K562 (cell line): Measurements from ENCODE around the gene B2M. TPM values are rescaled to one million over a fixed set of nuclear protein-coding genes. Genes with fewer than 3 reads are reported as not detected.
A peak's percentile ranks its signal among the peaks of the same experiment; 100 is the strongest.

Source experiments
- ATAC-seq: fragments of 200-7000 bp; cut with Tn5 transposase; 3 replicates; pipeline ENCODE4 v1.9.1; 2020; ENCODE audit warnings: moderate library complexity
- BruUV-seq: library from RNA; stranded (reverse); fragments of 400-500 nt; replicated peaks from 2 replicates; lab custom pipeline; 2021; lab: Mats Ljungman, UMichigan
- CTCF ChIA-PET: fragments of 300-600 bp; formaldehyde crosslinking; extraction: SDS; loops from one replicate; lab custom pipeline; 2021; ENCODE audit warnings: low intra/inter-chr PET ratio; lab: Yijun Ruan, JAX
- POLR2A ChIA-PET: fragments of 300-600, 350-650 bp; sonication (Branson Sonifier 250); formaldehyde crosslinking; extraction: SDS; loops from one replicate; lab custom pipeline; 2021; ENCODE audit warnings: antibody characterized with exemption, inconsistent platforms; lab: Yijun Ruan, JAX
- DNase-seq, 4 experiments: peaks; one replicate each; pipeline versions ENCODE4 v3.0.0 to v3.0.0-alpha.2; 2011 to 2018; ENCODE audit warnings: low spot score in 3 of 4, mixed read lengths in 3 of 4; ENCODE audit errors: extremely low read depth in 1 of 4
- FAIRE-seq: peaks from 2 replicates; lab custom pipeline; 2011; peaks lifted over from hg19 to GRCh38; lab: Jason Lieb, UNC
- H2AFZ ChIP-seq: 2 replicates; pipeline ENCODE4 v1.6.0; 2011; ENCODE audit warnings: low read depth, low read length, control low read depth, inconsistent platforms
- H3K27ac ChIP-seq: fragments of 200-600 bp; 3 replicates; pipeline ENCODE4 v1.8.0; 2011; ENCODE audit warnings: low read depth, mild to moderate bottlenecking, control low read depth, inconsistent platforms, low read length, moderate library complexity, mixed read lengths; ENCODE audit errors: extremely low read depth
- H3K27me3 ChIP-seq, 2 experiments: fragments of 300-600 bp in 1 of 2; 2 replicates in 1 of 2; 3 replicates in 1 of 2; pipeline versions ENCODE4 v1.6.0 to v1.8.0; 2011; ENCODE audit warnings: inconsistent platforms in 2 of 2, low read length in 2 of 2, mild to moderate bottlenecking in 1 of 2, mixed read lengths in 1 of 2, moderate library complexity in 1 of 2; ENCODE audit not compliant: control insufficient read depth in 2 of 2, insufficient read depth in 2 of 2
- H3K36me3 ChIP-seq: fragments of 300-600 bp; 3 replicates; pipeline ENCODE4 v1.8.0; 2011; ENCODE audit warnings: mild to moderate bottlenecking, low read length, inconsistent platforms; ENCODE audit not compliant: control insufficient read depth, insufficient read depth
- H3K4me1 ChIP-seq, 2 experiments: fragments of 200-600 bp in 1 of 2; replicated peaks in 1 of 2; 2 replicates in 1 of 2; 3 replicates in 1 of 2; pipeline versions ENCODE4 v1.5.1 to v1.8.0; 2011; ENCODE audit warnings: inconsistent platforms in 2 of 2, low read length in 2 of 2, mild to moderate bottlenecking in 1 of 2, mixed read lengths in 1 of 2, moderate library complexity in 1 of 2; ENCODE audit not compliant: control insufficient read depth in 2 of 2, insufficient read depth in 2 of 2
- H3K4me2 ChIP-seq: 2 replicates; pipeline ENCODE4 v1.6.1; 2011; ENCODE audit warnings: low read length, control low read depth, inconsistent platforms, mixed read lengths; ENCODE audit not compliant: insufficient read depth
- H3K4me3 ChIP-seq: fragments of 200-600 bp; sonication (generic), shearing (Covaris generic); 2 replicates; pipeline ENCODE4 v1.5.1; 2016; ENCODE audit warnings: control low read depth, inconsistent platforms
- H3K79me2 ChIP-seq: fragments of 200-600 bp; 3 replicates; pipeline ENCODE4 v1.8.0; 2011; ENCODE audit warnings: low read length, inconsistent platforms; ENCODE audit not compliant: control insufficient read depth, insufficient read depth
- H3K9ac ChIP-seq, 2 experiments: 2 replicates each; pipeline versions ENCODE4 v1.6.0 to v1.6.1; 2011; ENCODE audit warnings: low read depth in 2 of 2, low read length in 2 of 2, control low read depth in 1 of 2, inconsistent platforms in 1 of 2, mild to moderate bottlenecking in 1 of 2, mixed read lengths in 1 of 2; ENCODE audit not compliant: insufficient read depth in 1 of 2
- H3K9me1 ChIP-seq: one replicate; pipeline ENCODE4 v1.6.0; 2011; ENCODE audit warnings: inconsistent platforms, mild to moderate bottlenecking, low read length, moderate library complexity; ENCODE audit not compliant: control insufficient read depth, insufficient read depth
- H3K9me3 ChIP-seq: replicated peaks from 2 replicates; pipeline ENCODE4 v1.5.1; 2011; ENCODE audit warnings: low read depth, low read length, inconsistent platforms; ENCODE audit not compliant: control insufficient read depth, insufficient read depth
- H4K20me1 ChIP-seq: replicated peaks from 2 replicates; pipeline ENCODE4 v1.6.1; 2011; ENCODE audit warnings: low read length, inconsistent platforms, mixed read lengths; ENCODE audit not compliant: control insufficient read depth, insufficient read depth
- HDAC6 ChIP-seq: IDR thresholded peaks from 2 replicates; pipeline ENCODE4 v1.6.1; 2012; ENCODE audit warnings: low read depth, mild to moderate bottlenecking, control low read depth, inconsistent platforms, low read length, moderate library complexity
- NR2C2 ChIP-seq, 2 experiments: fragments of 200-800 bp in 1 of 2; sonication (Bioruptor generic) in 1 of 2; sonication (generic) in 1 of 2; formaldehyde crosslinking in 1 of 2; IDR thresholded peaks; 2 replicates each; pipeline versions ENCODE4 v1.6.1 to v1.8.0; 2016 to 2022; ENCODE audit warnings: mild to moderate bottlenecking in 1 of 2, missing compliant biosample characterization in 1 of 2, missing genetic modification characterization in 1 of 2, missing genetic modification reagents in 1 of 2
- RAD21 ChIP-seq, 2 experiments: fragments of 250-450 bp in 1 of 2; fragments of 450-650 bp in 1 of 2; sonication (Bioruptor Pico) in 1 of 2; formaldehyde crosslinking in 1 of 2; IDR thresholded peaks in 1 of 2; conservative IDR thresholded peaks in 1 of 2; 2 replicates each; pipeline versions ENCODE4 v1.4.0 to v1.8.0; 2020 to 2022; ENCODE audit warnings: mild to moderate bottlenecking in 2 of 2, moderate library complexity in 1 of 2
- THRAP3 ChIP-seq: fragments of 450-650 bp; IDR thresholded peaks from 2 replicates; pipeline ENCODE4 v1.6.1; 2016; ENCODE audit warnings: mild to moderate bottlenecking, inconsistent platforms, borderline replicate concordance
- ZC3H8 ChIP-seq: fragments of 450-650 bp; IDR thresholded peaks from 2 replicates; pipeline ENCODE4 v1.6.1; 2017
- ZNF695 ChIP-seq: fragments of 450-650 bp; formaldehyde crosslinking; IDR thresholded peaks from 2 replicates; pipeline ENCODE4 v1.4.0; 2020; ENCODE audit warnings: mild to moderate bottlenecking, moderate library complexity
- ZNF75A ChIP-seq: fragments of 450-650 bp; formaldehyde crosslinking; IDR thresholded peaks from 2 replicates; pipeline ENCODE4 v1.4.0; 2020; ENCODE audit warnings: mild to moderate bottlenecking
- WGBS: fragments of 100-300 bp; shearing (Covaris generic); methylation state at CpG from one replicate; pipeline ENCODE4 v1.1.6; 2016; ENCODE audit warnings: low coverage, mixed read lengths; ENCODE audit not compliant: insufficient coverage; ENCODE audit errors: missing lambda C conversion rate; 5-methylcytosine and 5-hydroxymethylcytosine counted together
- in situ Hi-C: fragments of 300-500 bp; cut with MboI; formaldehyde crosslinking; loops from 4 replicates; pipeline ENCODE4 v1.15.0; 2018; ENCODE audit warnings: inconsistent platforms, mixed read lengths
- intact Hi-C: fragments of 100-400 bp; cut with micrococcal nuclease; formaldehyde crosslinking; loops from 2 replicates; pipeline ENCODE4 v1.14.2; 2022
- polyA plus RNA-seq, 8 experiments: library from polyadenylated mRNA; depleted of rRNA in 4 of 8; stranded (reverse) in 5 of 8; unstranded in 3 of 8; fragments of >200 nt; fragmentation: Nextera tagmentation in 2 of 8; fragmentation: Illumina TruSeq in 1 of 8; extraction: Ambion mirVana in 2 of 8; extraction: Trizol in 1 of 8; gene quantifications; 2 replicates each; pipeline versions ENCODE4 v1.2.1 to v1.2.3, GENCODE V29; 2011 to 2014; ENCODE audit warnings: inconsistent platforms in 1 of 8, missing spikeins in 1 of 8
- total RNA-seq, 7 experiments: library from RNA; depleted of rRNA in 6 of 7; stranded (reverse); fragments of >200 nt in 6 of 7; fragmentation: Illumina TruSeq in 2 of 7; extraction: Trizol in 2 of 7; gene quantifications; 2 replicates each; pipeline versions ENCODE4 v1.2.1 to v1.2.3, GENCODE V29; 2011 to 2021; ENCODE audit warnings: low replicate concordance in 1 of 7
- TF ChIP-seq, protein P1 (sequence below): fragments of 450-650 bp; formaldehyde crosslinking; IDR thresholded peaks from 2 replicates; pipeline ENCODE4 v1.4.0; 2022; ENCODE audit warnings: mild to moderate bottlenecking, moderate library complexity
- TF ChIP-seq, protein P2 (sequence below): fragments of 450-650 bp; formaldehyde crosslinking; IDR thresholded peaks from 2 replicates; pipeline ENCODE4 v1.4.0; 2020; ENCODE audit warnings: mild to moderate bottlenecking, mixed read lengths
- TF ChIP-seq, protein P3 (sequence below): IDR thresholded peaks from 2 replicates; pipeline ENCODE4 v1.6.1; 2012; ENCODE audit warnings: low read depth, low read length, improper control_type of control experiment, borderline replicate concordance

Gene B2M
- total and polyA plus RNA-seq, 9 of the 15 experiments (the other 6 are each of a cell fraction or from before 2014, with no cell fraction given), result 460 to 3,138 (median 1,032) TPM

DNA sequence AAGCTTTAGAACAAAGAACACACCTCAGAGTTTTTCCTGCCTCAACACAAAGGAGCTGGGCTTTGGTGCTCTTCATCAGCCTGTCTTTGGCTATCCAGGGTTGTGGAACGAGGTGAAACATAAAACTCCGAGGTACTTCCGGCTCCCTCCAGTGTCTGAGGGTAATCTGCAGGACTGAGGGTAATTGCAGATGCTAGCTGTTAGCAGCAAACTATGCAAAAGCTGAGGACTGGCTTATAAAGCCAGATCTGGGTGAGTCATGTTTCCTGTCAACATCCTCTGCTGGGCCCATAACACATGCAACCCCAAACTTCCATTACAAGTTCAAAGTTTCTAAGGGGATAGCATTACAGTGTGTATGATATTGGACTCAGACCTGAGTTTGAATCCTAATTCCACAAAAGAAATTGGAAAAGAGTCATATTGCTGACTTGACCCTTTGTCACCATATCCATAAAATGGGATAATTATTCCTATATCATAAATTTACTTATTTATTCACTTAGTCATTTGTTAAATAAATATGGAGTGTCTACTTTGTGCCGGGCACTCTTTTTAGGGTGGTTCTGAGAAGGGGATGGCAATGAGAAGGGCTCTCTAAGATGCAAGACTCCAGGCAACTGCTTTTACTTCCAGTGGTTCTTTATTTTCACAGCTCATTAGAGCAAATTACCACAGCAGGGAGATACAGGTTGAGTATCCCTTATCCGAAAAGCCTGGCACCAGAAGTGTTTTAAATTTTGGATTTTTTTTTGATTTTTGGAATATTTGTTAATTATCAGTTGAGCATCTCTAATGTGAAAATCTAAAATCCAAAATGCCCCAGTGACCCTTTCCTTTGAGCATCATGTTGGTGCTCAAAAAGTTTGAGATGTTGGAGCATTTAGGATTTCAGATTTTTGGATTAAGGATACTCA, 15.5 kb downstream of the B2M start:
- DNase-seq, result peak; percentile 61 to 87 (median 67)
- Histone ChIP-seq H3K9ac (peak overlapping the region; percentile 11 to 38; a peak in 3 of 4 replicates), H4K20me1 (no peaks in the 10 kb centered on the region), H3K36me3 (no peaks in the 10 kb centered on the region), H3K9me3 (no peaks in the 10 kb centered on the region), H3K4me2 (peak overlapping the region; percentile 30), H3K27ac (peak overlapping the region; percentile 73), H3K9me1 (no peaks in the 10 kb centered on the region), H3K4me1 (peaks cover 20 to 29% of the 10 kb centered on the region in 2 experiments), H3K27me3 (no peaks in the 10 kb centered on the region), H3K4me3 (no peak overlapping the region), H2AFZ (peak overlapping the region; percentile 58), H3K79me2 (no peaks in the 10 kb centered on the region)
- TSS peak; percentile 89 for BruUV-seq
- intact Hi-C loops (loop anchor here (1.0 kb wide), 1 partner anchor 64 kb away; the partner anchor contains the start of gene SPG11), in situ Hi-C loops (no loop called here)
- POLR2A ChIA-PET, result interaction anchor here (0.6 to 10.1 kb wide), 13 partner anchors 9 to 638 kb away, joined by 3 to 136 read pairs (median 5); partner anchors contain the start of genes B2M, PATL2, SPG11 and TRIM69
- CTCF ChIA-PET, result interaction anchor here (0.6 kb wide), 1 partner anchor 103 kb away, joined by 3 read pairs; no protein-coding TSS in a partner anchor
- peak; percentile 72 for ATAC-seq
- WGBS, result 8% methylated on average over 5 of the region's 5 CpGs
- FAIRE-seq, result peak; percentile 99
- TF ChIP-seq THRAP3 (0 out of 2 replicates have a peak, but pooled peaks have one; percentile 50), RAD21 (CRISPR knock-in tag; conservative IDR thresholded peaks at IDR 0.05 in 1 of 2, IDR thresholded peaks at IDR 0.05 in 1 of 2) (peak; percentile 14 to 54; a peak in 2 of 4 replicates), ZNF75A (CRISPR knock-in tag) (0 out of 2 replicates have a peak, but pooled peaks have one; percentile 13), HDAC6 (no peak), NR2C2 (CRISPR knock-in tag; IDR thresholded peaks at IDR 0.05) (no peak), NR2C2 (tag; IDR thresholded peaks at IDR 0.05) (peak; percentile 80), ZC3H8 (peak; percentile 96), ZNF695 (CRISPR knock-in tag) (0 out of 2 replicates have a peak, but pooled peaks have one; percentile 19)
- TF ChIP-seq, protein P1, sequence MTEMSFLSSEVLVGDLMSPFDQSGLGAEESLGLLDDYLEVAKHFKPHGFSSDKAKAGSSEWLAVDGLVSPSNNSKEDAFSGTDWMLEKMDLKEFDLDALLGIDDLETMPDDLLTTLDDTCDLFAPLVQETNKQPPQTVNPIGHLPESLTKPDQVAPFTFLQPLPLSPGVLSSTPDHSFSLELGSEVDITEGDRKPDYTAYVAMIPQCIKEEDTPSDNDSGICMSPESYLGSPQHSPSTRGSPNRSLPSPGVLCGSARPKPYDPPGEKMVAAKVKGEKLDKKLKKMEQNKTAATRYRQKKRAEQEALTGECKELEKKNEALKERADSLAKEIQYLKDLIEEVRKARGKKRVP (CRISPR knock-in tag), result peak; percentile 77
- TF ChIP-seq, protein P2, sequence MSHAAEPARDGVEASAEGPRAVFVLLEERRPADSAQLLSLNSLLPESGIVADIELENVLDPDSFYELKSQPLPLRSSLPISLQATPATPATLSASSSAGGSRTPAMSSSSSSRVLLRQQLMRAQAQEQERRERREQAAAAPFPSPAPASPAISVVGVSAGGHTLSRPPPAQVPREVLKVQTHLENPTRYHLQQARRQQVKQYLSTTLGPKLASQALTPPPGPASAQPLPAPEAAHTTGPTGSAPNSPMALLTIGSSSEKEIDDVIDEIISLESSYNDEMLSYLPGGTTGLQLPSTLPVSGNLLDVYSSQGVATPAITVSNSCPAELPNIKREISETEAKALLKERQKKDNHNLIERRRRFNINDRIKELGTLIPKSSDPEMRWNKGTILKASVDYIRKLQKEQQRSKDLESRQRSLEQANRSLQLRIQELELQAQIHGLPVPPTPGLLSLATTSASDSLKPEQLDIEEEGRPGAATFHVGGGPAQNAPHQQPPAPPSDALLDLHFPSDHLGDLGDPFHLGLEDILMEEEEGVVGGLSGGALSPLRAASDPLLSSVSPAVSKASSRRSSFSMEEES (CRISPR knock-in tag), result no peak
- TF ChIP-seq, protein P3, sequence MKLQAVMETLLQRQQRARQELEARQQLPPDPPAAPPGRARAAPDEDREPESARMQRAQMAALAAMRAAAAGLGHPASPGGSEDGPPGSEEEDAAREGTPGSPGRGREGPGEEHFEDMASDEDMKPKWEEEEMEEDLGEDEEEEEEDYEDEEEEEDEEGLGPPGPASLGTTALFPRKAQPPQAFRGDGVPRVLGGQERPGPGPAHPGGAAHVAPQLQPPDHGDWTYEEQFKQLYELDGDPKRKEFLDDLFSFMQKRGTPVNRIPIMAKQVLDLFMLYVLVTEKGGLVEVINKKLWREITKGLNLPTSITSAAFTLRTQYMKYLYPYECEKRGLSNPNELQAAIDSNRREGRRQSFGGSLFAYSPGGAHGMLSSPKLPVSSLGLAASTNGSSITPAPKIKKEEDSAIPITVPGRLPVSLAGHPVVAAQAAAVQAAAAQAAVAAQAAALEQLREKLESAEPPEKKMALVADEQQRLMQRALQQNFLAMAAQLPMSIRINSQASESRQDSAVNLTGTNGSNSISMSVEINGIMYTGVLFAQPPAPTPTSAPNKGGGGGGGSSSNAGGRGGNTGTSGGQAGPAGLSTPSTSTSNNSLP, result peak; percentile 88; the same call in 1 of the 2 replicates
